ENCODE measurements around the gene ATRAID.

- TF ChIP-seq CTCF (IDR thresholded peaks at IDR 0.05; ENCODE audit: insufficient read depth, low read length, poor library complexity, severe bottlenecking) (no peak), EZH2phosphoT487 (conservative IDR thresholded peaks at IDR 0.05; ENCODE audit: low read length) (no peak)
These were observed 24.3 kb downstream of the ATRAID start for GRCh38 chr2:27236136-27236535.

Measured in SU-DHL-6 (cell line).